ENCODE results near the gene CHD9.

DNA sequence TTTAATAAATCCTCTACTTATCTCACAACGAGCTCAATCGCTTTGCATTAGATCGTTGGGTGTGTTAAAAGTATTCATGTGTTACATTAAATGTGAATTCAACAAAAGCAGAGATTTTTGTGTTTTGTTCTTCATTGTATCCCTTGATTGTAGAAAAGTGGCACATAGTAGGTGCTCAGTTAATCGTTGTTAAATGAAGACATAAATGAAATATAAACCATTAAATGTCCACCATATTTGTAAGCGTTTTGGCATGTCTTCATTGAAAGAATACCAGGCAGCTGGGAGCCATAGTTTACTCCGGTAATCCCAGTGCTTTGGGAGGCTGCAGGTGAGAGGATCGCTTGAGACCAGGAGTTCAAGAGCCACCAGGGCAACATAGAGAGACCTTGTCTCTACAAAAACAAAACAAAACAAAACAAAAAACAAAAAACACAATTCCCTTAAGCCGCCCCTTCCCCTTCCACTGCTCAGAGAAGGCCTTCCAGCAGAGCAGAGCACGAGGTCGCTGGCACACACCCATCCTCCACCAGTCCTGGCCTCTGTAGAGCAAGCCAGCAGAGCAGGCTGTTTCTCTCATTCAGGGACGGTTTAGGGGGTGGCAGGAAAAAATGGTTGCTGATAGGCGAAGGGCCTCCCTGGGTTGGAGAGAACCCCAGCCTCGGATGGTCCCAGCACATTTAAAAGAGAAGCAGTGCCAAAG is 673 bp upstream of the CHD9 start:
- TF ChIP-seq, protein P1, sequence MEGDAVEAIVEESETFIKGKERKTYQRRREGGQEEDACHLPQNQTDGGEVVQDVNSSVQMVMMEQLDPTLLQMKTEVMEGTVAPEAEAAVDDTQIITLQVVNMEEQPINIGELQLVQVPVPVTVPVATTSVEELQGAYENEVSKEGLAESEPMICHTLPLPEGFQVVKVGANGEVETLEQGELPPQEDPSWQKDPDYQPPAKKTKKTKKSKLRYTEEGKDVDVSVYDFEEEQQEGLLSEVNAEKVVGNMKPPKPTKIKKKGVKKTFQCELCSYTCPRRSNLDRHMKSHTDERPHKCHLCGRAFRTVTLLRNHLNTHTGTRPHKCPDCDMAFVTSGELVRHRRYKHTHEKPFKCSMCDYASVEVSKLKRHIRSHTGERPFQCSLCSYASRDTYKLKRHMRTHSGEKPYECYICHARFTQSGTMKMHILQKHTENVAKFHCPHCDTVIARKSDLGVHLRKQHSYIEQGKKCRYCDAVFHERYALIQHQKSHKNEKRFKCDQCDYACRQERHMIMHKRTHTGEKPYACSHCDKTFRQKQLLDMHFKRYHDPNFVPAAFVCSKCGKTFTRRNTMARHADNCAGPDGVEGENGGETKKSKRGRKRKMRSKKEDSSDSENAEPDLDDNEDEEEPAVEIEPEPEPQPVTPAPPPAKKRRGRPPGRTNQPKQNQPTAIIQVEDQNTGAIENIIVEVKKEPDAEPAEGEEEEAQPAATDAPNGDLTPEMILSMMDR (IDR thresholded peaks at IDR 0.05) = no peak
- no peak for TF ChIP-seq POLR2AphosphoS5 (IDR thresholded peaks at IDR 0.05)

Measured in prostate gland (tissue), 2 donors.